Loucy (cell line): ENCODE data around the gene PEA15.

ENCODE experiments used
- H2AFZ ChIP-seq: fragments of 200-600 bp; sonication (generic); 2 replicates; pipeline ENCODE4 v1.6.0; 2016; ENCODE audit warnings: antibody characterized with exemption, mild to moderate bottlenecking, low read length, moderate library complexity
- H3F3A ChIP-seq: fragments of 200-600 bp; 2 replicates; pipeline ENCODE4 v1.6.0; 2016; ENCODE audit warnings: antibody characterized with exemption, low read depth, mild to moderate bottlenecking
- H3K27me3 ChIP-seq: fragments of 200-600 bp; sonication (generic); 2 replicates; pipeline ENCODE4 v1.6.1; 2014; ENCODE audit warnings: low read length, mild to moderate bottlenecking; ENCODE audit not compliant: insufficient read depth, poor library complexity, severe bottlenecking
- H3K36me3 ChIP-seq: fragments of 200-600 bp; sonication (generic); 2 replicates; pipeline ENCODE4 v1.6.1; 2016; ENCODE audit warnings: low read length; ENCODE audit not compliant: insufficient read depth
- H3K4me1 ChIP-seq: fragments of 200-600 bp; sonication (generic); 2 replicates; pipeline ENCODE4 v1.5.1; 2014; ENCODE audit warnings: low read length, mild to moderate bottlenecking; ENCODE audit not compliant: insufficient read depth, poor library complexity, severe bottlenecking
- H3K4me2 ChIP-seq: fragments of 200-600 bp; sonication (generic); 2 replicates; pipeline ENCODE4 v1.6.0; 2014; ENCODE audit warnings: antibody characterized with exemption, low read length, low read depth, mild to moderate bottlenecking; ENCODE audit not compliant: poor library complexity, severe bottlenecking
- H3K4me3 ChIP-seq: fragments of 200-600 bp; sonication (generic); 2 replicates; pipeline ENCODE4 v1.5.1; 2014; ENCODE audit warnings: low read length, mild to moderate bottlenecking, mixed read lengths; ENCODE audit not compliant: poor library complexity, severe bottlenecking
- H3K79me2 ChIP-seq: fragments of 200-600 bp; sonication (generic); 2 replicates; pipeline ENCODE4 v1.6.1; 2014; ENCODE audit warnings: low read length; ENCODE audit not compliant: insufficient read depth
- H3K9ac ChIP-seq: fragments of 200-600 bp; sonication (generic); 2 replicates; pipeline ENCODE4 v1.6.0; 2014; ENCODE audit warnings: mild to moderate bottlenecking, low read depth, low read length, moderate library complexity; ENCODE audit not compliant: poor library complexity, severe bottlenecking
- H3K9me2 ChIP-seq: fragments of 200-600 bp; sonication (generic); replicated peaks from 2 replicates; pipeline ENCODE4 v1.6.1; 2016; ENCODE audit warnings: low read depth, low read length, mixed read lengths
- H3K9me3 ChIP-seq: fragments of 200-600 bp; sonication (generic); 2 replicates; pipeline ENCODE4 v1.6.1; 2014; ENCODE audit warnings: mild to moderate bottlenecking, antibody characterized with exemption, low read length, low read depth; ENCODE audit not compliant: insufficient read depth
- H4K20me1 ChIP-seq: fragments of 200-600 bp; sonication (generic); 2 replicates; pipeline ENCODE4 v1.6.0; 2014; ENCODE audit warnings: antibody characterized with exemption, low read length, mild to moderate bottlenecking; ENCODE audit not compliant: insufficient read depth, poor library complexity, severe bottlenecking
- EZH2phosphoT487 ChIP-seq: fragments of 200-600 bp; IDR thresholded peaks from 2 replicates; pipeline ENCODE4 v1.6.1; 2018; ENCODE audit warnings: antibody characterized with exemption, mild to moderate bottlenecking, moderate library complexity, borderline replicate concordance
- TF ChIP-seq, protein P1 (sequence below): fragments of 200-600 bp; sonication (generic); conservative IDR thresholded peaks from 2 replicates; pipeline ENCODE4 v1.5.1; 2014; ENCODE audit warnings: mild to moderate bottlenecking, antibody characterized with exemption, low read length

Gene PEA15

DNA sequence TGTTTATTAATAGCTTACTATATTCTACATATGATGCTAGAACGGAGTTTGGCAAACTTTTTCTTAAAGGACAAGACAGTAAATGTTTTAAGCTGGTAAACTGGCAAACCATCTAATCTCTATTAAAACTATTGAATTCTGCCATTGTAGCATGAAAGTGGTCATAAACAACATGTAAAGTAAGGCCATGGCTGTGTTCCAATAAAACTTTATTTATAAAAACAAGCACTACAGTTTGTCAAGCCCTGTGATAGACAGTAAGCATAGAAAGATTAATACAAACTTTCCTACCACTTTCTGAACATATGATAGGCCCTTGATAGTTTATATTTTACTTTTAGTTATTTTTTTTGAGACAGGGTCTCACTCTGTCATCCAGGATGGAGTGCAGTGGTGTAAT lies 22.4 kb downstream of the PEA15 start:
- no peaks in the 10 kb centered on the region for H3K27me3 ChIP-seq
- H3K9ac ChIP-seq = no peak overlapping the region
- H3K4me3 ChIP-seq = no peak overlapping the region
- H3K36me3 ChIP-seq = peaks cover 97% of the 10 kb centered on the region
- H3K4me1 ChIP-seq = no peaks in the 10 kb centered on the region
- no peaks in the 10 kb centered on the region for H4K20me1 ChIP-seq
- no peaks in the 10 kb centered on the region for H3K9me3 ChIP-seq
- no peak for TF ChIP-seq EZH2phosphoT487
- TF ChIP-seq, protein P1, sequence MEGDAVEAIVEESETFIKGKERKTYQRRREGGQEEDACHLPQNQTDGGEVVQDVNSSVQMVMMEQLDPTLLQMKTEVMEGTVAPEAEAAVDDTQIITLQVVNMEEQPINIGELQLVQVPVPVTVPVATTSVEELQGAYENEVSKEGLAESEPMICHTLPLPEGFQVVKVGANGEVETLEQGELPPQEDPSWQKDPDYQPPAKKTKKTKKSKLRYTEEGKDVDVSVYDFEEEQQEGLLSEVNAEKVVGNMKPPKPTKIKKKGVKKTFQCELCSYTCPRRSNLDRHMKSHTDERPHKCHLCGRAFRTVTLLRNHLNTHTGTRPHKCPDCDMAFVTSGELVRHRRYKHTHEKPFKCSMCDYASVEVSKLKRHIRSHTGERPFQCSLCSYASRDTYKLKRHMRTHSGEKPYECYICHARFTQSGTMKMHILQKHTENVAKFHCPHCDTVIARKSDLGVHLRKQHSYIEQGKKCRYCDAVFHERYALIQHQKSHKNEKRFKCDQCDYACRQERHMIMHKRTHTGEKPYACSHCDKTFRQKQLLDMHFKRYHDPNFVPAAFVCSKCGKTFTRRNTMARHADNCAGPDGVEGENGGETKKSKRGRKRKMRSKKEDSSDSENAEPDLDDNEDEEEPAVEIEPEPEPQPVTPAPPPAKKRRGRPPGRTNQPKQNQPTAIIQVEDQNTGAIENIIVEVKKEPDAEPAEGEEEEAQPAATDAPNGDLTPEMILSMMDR = no peak
- H3F3A ChIP-seq = no peaks in the 10 kb centered on the region
- H3K79me2 ChIP-seq = no peaks in the 10 kb centered on the region
- no peaks in the 10 kb centered on the region for H3K9me2 ChIP-seq
- H3K4me2 ChIP-seq = no peak overlapping the region
- no peak overlapping the region for H2AFZ ChIP-seq

DNA sequence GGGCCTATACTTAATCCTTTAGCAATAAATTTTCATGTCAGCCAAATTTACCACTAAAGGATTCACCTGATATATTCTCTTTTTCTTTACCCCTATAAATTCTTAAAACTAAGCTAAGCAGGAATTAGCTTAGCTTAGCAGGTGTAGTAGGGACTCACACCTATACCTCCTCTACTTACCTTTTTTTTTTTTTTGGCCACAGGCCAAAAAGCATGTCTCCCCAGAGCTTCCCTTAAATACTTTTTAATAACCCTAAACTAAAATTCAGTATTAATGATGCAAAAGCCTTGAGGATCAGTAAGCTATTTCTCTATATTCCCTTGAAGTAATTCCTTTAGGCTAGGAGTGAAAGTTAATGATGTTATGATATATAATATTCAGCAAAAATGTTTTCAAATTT lies 23.2 kb downstream of the PEA15 start:
- Histone ChIP-seq H3K36me3 (peaks cover 96% of the 10 kb centered on the region), H4K20me1 (no peaks in the 10 kb centered on the region)
- TF ChIP-seq, protein P1 = no peak
- TF ChIP-seq EZH2phosphoT487 = no peak

DNA sequence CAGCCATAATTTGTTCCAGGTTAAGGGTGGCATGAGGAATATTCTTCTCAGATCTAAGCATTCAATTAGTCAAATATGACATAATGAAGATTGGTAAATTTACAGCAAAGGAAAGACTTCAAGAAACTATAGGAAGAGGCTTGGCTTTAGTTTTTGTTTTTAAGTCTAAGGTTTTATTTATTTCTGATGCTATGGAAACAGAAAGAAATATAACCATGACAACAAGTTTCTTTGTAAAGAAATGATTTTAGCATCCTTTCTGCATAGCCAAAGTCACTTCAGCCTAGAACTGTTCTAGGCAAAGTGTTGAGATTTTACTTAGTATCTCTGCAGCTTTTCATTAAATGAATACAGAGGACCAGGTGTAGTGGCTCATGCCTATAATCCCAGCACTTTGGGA lies 27.7 kb downstream of the PEA15 start:
- H3F3A ChIP-seq = no peaks in the 10 kb centered on the region
- no peaks in the 10 kb centered on the region for H3K9me2 ChIP-seq
- H3K27me3 ChIP-seq = no peaks in the 10 kb centered on the region
- no peaks in the 10 kb centered on the region for H3K4me1 ChIP-seq
- no peaks in the 10 kb centered on the region for H4K20me1 ChIP-seq
- TF ChIP-seq, protein P1 = no peak
- TF ChIP-seq EZH2phosphoT487 = no peak
- H3K9me3 ChIP-seq = no peaks in the 10 kb centered on the region
- no peak overlapping the region for H3K4me3 ChIP-seq
- H2AFZ ChIP-seq = no peak overlapping the region
- no peak overlapping the region for H3K4me2 ChIP-seq
- no peaks in the 10 kb centered on the region for H3K79me2 ChIP-seq
- H3K36me3 ChIP-seq = peaks cover 90% of the 10 kb centered on the region
- no peak overlapping the region for H3K9ac ChIP-seq

More for the DNA sequence above, 23.2 kb downstream of the PEA15 start:
- Histone ChIP-seq H3K9ac (no peak overlapping the region), H3F3A (no peaks in the 10 kb centered on the region), H3K4me1 (no peaks in the 10 kb centered on the region), H2AFZ (no peak overlapping the region), H3K27me3 (no peaks in the 10 kb centered on the region), H3K4me3 (no peak overlapping the region), H3K9me2 (no peaks in the 10 kb centered on the region), H3K79me2 (no peaks in the 10 kb centered on the region), H3K9me3 (no peaks in the 10 kb centered on the region), H3K4me2 (no peak overlapping the region)
